PC-3 (cell line): ENCODE measurements around the gene HDGFL3.

Experiments used
- CTCF ChIP-seq: fragments of 300-600 bp; sonication (generic); conservative IDR thresholded peaks from 2 replicates; pipeline ENCODE4 v1.5.1; 2017; ENCODE audit warnings: antibody characterized with exemption, low read depth, mild to moderate bottlenecking, low read length
- EZH2 ChIP-seq: fragments of 300-600 bp; sonication (generic); IDR thresholded peaks from one replicate; pipeline ENCODE4 v1.6.1; 2017; ENCODE audit warnings: antibody characterized with exemption, mild to moderate bottlenecking, low read length; ENCODE audit not compliant: unreplicated experiment
- EZH2phosphoT487 ChIP-seq: fragments of 300-600 bp; sonication (generic); IDR thresholded peaks from 2 replicates; pipeline ENCODE4 v1.6.1; 2018; ENCODE audit warnings: mild to moderate bottlenecking, antibody characterized with exemption, low read length, borderline replicate concordance

DNA sequence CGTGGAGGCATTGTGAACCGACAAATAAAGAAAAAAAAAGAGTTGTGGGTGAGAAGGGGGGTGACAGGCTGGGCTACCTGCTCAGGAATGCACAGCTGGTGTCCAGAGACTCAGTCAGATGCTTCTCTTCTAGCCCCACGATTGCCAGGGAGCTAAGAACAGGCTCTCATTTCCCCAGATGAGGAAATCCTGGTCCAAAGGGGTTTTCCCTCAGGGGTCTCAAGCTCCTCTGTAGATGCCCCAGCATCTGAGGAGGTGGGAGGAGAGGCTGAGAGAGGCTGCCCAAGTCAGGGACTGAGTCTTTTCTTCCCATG is 41.4 kb upstream of the HDGFL3 start:
- TF ChIP-seq CTCF = no peak
- no peak for TF ChIP-seq EZH2
- TF ChIP-seq EZH2phosphoT487 = no peak
